Hematopoietic multipotent progenitor cell (in vitro differentiated cells): ENCODE results near the gene CLIC6. TPM values are rescaled to one million over a fixed set of nuclear protein-coding genes. Genes with fewer than 3 reads are reported as not detected.
A peak's percentile ranks its signal among the peaks of the same experiment; 100 is the strongest.

Source experiments
- DNase-seq, 3 donors: peaks; one replicate each; pipeline ENCODE4 v3.0.0-alpha.2; 2011 to 2015; ENCODE audit warnings: low read depth in 2 of 3, low spot score in 2 of 3
- total RNA-seq: library from RNA; depleted of rRNA; stranded (reverse); fragments of >200 nt; gene quantifications from one replicate; pipeline ENCODE4 v1.2.3, GENCODE V29; 2012

Gene CLIC6
- total RNA-seq, result under 0.01 TPM

DNA sequence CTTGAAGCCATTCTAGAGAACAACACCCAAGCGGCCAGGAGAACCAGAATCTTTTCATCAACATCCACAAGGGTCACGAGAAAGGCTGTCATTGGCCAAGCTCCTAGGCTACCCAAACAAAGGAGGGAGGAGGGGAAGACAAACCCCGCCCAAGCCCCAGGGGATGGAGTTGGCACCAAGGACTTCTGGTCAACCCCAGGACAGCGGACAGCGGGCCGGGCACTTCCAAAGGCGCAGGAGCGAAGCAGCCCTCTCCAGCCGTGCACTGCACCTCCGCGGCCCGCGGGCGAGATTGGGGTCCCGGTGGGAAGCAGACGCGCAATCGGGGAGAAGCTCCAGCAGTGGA, at the start of gene CLIC6:
Gene CLIC6 (plus strand): TSS at position 192 of the 346 bp plus-strand sequence. CDS start 395 bp downstream, outside the sequence.
- DNase-seq, result no peak

DNA sequence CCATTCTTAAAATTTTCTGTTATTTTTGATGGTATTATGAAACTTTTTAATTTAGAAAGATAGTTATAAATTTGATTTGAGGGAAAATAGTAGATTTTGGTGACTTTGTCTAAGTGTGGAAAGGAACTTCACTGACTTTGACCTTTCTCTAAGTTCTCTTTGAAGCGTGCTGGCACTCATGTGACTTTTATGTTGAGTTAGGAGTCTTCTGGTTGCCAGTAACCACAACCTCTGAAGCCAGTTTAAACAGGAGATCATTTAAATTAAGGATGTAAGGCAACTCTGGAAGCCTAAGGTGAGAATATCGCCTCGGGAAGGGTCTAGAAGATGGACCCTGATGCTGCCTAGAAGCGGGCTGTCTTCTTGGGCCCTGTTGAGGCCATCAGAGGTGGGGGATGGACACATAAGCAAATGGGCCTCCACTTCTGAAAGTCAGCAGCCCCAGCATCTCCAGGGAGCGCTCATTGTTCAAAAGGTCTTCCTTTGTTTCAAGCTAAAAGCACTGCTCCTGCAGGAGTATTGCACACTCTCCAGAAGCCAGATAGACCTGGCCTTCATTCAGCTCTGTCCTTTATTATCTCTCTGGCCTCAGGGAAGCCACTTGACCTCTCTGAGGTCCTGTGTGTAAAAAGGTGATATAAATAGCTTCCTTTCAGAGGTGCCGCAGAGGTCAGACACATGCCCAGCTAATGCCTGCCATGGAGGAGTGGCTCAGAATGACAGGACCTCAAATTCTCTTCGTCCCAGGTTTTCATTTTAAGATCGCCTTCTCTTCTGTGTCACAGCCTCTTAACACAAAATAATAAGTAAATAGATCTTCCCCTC, 48.7 kb upstream of the CLIC6 start:
- no peak for DNase-seq

DNA sequence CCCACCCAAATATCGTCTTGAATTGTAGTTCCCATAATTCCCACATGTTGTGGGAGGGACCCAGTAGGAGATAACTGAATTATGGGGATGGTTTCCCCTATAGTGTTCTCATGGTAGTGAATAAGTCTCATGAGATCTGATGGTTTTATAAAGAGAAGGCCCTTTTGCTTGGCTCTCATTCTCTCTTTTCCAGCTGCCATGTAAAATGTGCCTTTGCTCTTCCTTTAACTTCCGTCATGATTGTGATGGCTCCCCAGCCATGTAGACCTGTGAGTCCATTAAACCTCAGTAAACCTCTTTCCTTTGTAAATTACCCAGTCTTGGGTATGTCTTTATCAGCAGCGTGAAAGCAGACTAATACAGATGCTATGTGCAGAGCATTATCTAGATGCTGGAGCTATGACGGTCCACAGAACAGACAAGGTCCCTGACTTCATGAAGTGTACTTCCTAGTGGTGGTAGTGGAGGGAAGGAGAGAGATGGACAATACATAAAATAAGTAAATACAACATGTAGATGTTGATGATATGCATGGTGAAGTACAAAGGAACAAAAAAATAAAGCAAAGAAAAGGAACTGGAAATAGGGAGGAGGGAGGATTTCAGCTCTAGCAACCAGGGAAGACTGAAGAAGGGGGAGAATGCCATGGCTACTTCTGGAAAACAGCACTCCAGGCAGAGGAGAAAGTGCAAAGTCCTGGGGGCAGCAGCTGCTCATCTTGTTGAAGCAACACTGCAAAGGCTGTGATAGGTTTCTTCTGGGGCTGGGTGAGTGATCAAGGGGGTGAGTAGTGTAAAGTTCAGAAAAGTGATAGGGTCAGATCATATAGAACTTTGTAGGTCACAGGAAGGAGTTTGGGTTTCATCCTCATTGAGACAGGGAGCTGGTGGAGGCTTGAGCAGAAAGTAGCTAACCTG, 47.1 kb upstream of the CLIC6 start:
- no peak for DNase-seq

DNA sequence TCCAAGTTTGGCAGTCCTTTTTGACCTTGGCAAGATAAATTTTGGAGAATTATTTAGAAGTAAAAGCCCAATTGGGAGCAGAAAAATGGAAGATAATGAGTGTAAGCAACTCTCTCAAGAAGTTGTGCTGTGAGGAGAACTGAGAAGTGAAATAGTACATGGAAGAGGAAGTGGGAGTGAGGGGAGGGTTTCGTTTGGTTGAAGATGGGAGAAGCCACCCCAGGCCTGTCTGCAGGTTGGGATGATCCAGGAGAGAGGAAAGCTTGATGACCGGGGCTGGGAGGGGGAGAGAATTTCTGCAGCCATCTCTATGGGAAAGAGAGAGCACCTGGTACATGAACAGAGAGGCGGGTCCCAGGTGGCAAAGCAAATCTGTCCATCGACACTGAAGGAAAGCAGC, 45.3 kb upstream of the CLIC6 start:
- DNase-seq, result no peak

DNA sequence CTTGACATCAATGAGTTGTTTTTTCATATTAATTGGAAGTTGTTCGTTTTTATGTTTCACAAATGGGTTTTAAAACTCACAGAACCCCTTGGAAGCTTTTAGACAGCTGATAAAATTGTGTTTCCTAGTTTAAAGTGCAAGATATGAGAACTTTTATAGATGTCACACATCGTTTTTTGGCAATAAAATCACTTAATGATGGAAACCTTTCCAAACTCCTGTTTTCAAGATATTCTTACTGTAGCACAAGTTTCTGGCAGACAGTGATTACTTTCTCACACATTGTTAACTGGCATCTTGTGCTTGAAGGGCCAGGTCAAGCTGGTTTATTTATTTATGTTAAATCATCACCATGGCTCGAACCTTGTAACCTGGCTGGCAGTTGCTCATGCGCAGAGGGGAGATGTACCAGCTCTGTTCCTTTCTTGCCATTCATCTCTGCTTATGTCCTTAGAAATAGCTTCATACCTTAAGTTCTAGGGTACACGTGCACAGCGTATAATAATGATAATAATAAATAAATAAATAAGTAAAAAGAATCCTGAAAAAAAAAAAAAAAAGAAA, 43.7 kb upstream of the CLIC6 start:
- DNase-seq, result no peak

DNA sequence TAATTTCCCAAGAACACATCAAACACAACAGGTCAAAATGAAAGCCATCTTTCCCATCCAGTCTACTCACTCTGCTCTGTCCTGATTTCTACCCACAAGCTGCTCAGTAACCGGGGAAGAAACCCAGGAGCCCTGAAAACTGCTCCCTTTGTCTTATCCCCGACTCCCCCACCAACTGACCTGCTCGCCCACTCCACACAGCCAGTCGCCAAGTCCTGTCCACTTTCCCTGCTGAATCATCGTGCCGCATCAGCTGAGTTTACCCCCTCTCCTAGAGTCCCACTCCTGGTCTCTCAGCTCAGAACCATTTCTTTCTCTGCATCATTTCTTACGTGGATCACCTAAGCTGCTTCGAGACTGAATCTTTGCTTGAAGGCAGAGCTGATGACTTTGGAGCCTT, 42.7 kb upstream of the CLIC6 start:
- DNase-seq, result no peak

DNA sequence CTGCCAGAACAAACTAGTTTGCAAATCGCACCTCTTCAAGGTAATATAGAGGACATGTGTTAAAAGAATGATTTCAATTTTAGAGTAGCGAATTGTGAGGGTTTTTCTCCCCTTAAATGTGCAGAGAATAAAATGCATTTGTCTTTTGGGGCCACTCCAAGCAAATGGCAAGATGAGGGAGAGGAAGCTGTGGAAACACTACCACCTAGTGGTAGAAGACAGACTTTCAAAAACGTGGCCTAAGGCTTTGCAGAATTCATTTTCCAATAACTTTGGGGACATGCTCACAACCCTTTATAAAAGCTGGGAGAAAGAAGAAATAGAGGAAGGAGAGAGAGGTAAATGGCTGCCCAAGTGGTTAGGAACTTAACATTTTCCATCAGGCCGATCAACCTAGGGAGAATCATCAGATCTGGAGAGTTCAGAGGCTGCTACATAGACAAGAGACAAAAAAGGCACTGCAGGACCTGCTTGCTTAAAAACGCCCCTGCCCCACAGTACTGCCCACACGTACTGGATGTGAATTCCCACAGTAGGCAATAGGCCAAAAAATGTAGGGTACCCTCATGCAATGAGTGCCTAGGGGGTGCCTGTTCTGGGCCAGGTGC, 38.2 kb upstream of the CLIC6 start:
- DNase-seq, result peak; percentile 29 to 76 (median 51)

DNA sequence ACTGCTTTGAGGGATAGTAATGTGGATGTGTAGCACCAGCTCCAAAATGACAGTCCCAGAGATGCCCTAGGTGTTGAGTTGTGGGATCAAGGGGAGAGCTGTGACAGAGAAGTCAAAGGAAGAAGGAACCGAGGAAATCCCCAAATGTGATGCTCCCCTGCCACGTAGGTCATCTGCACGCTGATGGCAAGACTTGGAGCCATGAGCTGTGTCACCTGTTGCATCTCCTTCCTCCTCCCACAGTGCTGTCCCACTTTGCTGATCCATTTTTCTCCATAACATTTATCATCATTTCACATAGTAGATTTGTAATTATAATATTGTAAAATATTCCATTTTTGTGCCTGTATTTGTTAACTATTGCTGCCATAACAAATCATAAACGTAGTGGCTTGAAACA, 36.3 kb upstream of the CLIC6 start:
- no peak for DNase-seq

DNA sequence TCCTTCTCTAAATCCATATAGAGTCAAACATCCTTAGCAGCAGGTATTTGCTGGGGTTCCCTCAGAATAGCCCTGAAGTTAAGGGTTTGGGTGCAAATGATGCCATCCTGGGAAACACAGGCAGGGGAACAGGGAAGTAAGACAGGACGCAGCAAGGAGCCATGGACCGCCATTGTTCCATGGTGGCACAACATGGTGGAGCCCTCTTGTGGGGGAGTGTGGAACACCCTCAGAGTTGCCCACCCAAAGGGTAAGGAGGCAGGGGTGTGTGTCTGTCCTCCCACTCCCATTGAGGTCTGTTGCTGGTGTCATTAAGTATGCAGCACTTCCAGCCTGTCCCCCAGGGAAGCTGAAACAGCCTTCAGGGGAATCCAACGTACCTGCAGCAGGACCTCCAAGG, 33.5 kb upstream of the CLIC6 start:
- no peak for DNase-seq

DNA sequence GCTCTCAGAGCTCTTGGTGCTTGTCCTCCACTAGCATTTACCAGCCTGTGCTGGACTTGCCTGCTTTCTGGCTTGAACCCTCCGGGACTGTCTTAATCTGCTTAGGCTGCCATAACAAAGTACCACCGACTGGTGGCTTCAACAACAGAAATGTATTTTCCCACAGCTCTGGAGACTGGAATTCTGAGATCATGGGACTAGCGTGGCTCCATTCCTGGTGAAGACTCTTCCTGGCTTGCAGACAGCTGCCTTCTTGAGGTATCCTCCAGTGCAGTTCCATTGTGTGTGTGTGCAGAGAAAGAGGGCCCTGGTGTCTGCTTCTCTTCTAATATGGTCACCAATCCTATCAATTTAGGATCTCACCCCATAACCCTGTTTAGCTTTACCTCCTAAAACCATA, 31.8 kb upstream of the CLIC6 start:
- DNase-seq, result no peak

DNA sequence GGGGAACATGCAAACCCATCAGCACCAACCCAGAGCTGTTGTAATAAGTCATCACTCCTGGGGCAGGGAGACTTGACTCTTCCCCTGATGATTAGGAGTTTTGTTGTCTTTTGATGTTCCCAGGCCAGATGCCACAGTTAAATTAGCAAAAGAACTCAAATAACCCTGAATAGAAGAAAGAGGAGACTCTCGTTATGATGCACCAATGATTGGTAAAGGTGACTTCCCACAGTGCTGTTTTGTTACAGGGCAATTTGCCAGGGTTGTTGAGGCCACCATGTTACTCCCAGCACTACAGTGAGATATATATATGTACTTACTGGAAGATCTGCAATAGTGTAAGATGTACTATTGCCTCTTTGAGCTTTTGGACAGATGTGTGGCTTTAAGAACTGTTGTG, 29.5 kb upstream of the CLIC6 start:
- DNase-seq, result no peak

DNA sequence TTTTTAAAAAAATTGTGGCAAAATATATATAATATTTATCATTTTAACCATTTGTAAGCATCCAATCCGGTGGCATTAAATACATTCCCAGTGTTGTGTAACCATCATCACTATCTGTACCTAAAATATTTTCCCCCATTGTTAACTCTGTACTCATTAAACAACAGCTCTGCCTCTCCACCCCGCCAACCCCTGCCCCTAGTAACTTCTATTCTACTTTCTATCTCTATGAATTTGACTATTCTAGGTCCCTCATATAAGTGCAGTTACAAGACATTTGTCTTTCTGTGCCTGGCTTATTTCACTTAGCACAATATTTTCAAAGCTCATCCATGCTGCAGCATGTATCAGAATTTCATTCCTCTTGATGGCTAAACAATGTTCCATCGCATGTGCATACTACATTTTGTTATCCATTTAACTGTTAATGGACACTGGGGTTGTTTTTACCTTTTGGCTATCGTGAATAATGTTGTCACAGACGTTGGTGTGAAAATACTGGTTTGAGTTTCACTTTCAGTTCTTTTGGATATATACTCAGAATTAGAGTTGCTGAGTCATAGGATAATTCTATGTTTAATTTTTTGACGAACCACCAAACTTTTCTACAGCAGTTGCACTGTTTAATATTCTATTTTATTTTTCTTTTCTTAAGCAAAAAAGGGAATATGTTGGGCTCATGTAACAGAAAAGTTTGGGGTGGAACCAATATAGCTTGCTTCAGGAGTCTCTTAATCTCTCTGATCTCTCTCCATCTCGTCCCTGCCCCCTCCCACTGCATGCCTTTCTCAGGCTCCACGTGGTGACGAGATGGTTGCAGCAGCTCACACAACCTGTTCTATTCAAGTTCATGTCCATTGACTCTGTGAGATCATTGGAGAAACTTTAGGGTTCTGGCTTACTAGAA, 28.7 kb upstream of the CLIC6 start:
- DNase-seq, result peak in 2 of 3 donors; percentile 22 to 57

DNA sequence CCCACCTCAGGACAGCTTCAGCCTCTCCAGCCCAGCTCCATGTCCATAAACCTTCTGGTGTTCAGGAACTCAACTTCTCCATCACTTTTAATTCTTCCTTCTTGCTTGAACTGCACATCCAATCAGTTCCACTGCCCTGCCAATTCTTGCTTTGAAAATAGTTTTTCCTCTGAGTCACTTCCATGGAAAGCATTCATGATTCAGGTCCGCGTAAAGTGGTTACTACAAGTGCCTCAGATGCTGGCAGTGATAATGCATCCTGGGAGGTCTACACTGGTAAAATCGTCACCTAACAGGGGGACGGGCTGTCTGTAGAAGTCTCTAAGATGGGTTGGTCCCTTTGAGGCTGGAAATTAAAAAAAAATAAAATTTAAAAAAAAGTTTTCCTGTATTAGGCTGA, 27.9 kb upstream of the CLIC6 start:
- DNase-seq, result no peak

DNA sequence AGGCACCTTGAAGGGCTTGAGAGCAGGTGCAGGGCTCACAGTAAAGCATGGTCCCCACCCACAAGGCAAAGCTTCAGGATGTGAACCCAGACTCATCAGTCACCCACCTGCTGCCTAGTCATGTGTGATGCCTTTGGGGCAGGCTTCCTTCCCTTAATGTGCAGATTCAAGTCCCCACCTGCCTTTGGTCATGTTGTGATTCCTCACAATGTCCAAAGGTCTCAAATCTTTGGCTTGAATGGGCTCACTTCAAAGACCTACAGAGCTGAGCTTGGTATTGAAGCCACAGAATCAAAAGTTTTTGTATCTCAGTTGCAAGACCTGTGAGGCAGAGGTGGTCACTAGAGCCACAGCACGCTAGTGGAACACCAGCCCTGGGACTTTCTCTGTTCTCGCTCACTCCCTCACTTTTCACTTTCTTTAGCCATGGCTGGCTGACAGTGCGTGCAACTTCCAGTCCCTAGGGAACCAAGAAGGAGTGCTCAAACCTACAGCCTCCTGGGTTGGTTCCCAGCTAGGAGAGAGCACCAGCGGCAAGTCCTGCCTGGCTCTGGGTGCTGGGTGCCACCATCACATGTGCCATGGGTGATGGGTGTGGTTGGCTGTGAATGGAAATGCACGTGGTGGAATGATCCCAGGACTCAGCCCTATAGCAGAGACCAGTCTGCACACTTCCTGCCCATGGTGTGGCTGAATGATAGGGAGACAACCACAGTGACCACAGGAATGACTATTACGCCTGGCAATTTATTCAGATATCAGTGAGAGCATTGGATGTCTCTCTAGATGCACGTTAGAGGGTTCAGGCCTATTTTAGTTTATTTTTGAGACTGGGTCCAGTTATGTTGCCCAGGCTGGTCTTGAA, 26.4 kb upstream of the CLIC6 start:
- peak in 2 of 3 donors; percentile 15 to 51 for DNase-seq

DNA sequence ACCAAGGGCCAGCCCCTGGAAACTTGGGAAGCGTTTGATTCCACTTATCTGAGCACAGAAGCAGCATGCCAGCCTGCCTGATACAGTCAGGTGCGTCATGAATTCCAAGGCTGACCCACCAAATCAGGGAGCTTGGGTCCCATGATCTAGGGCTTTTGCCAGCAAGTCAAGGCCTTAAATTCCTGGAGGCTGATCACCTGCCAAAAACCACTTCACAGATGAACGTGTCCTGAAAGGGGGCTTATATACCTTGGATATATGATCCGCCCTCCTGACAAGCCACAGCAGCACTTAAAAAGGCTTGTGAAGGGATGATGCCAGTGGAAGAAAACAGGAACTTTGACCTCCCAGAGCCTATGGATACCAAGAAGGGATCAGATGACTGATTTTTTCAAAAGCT, 24.0 kb upstream of the CLIC6 start:
- DNase-seq, result no peak

DNA sequence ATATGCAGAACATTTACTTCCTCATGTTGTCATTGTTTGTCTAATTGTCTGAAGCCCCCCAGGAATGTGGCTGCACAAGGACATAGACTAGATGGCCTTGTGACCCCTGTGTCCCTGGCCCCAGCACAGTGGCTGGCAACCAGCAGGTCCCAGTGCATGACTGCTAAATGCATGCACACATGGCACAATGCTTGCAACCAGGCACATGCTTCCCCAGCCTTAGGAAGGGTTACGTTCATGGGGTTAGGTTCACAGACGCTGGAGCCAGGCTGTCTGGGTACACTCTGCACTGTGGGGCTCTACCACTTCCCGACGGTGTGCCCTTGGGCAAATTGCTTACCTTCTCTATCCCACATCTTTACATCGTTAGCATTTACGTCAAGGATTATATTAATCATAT, 21.2 kb upstream of the CLIC6 start:
- no peak for DNase-seq

DNA sequence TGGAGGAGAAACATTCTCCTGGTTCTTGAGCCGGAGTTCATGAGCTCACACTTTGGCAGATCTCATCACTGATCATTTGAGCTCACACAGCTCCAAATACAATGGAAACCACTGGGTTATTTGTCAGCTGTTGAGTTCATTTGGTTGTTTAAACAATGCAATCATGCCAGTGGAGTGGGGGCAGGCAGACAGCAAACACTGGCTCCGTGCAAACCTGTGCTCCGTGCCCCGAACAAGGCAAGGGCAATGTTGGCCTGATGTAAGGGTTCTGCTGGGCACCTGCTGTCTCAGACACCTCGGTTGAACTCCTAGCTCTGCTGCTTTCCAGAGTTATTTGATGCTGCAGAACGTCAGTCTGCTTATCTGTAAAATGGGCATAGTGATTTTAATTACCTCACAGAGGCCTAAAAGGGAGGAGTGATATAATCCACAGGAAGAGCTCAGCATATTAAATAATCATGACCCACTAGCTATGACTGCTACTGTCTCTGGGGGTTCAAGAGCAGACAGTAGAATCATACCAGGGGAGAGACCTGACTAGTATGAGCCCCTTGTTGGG, 20.0 kb upstream of the CLIC6 start:
- DNase-seq, result no peak

DNA sequence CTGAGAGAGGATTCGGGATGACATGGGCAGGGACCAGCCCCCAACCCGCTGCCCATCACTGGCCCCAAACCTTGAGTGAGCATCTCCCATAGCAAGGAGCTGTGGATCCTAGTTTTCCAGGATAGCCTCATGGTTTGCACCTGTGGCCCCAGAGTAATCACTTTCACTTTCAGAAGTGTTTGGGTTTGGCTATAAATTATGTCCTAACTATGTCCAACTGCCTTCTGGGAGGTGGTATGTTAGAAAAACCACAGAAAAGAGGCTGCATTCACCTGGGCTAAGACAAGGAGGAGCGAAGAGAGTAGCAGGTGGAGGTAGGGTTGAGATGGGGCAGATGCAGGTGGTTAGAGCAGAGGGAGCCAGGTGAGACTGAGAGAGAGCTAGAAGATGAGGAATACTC, 19.4 kb upstream of the CLIC6 start:
- no peak for DNase-seq
